Right hindlimb (tissue), 1 donor: Measurements from ENCODE around the gene RELL2.

ENCODE experiments used
- DNase-seq: peaks from one replicate; pipeline ENCODE4 v3.0.0-alpha.2; 2018

RELL2 gene

GRCh38 chr5:141618804-141619554 is 17.8 kb upstream of the RELL2 start, which contains the start of gene DIAPH1:
DIAPH1 (minus strand) TSS chr5:141619000; CDS start chr5:141618914, 86 bp downstream.
- peak; percentile 98 for DNase-seq

- DNase-seq = no peak
Observed at GRCh38 chr5:141623186-141623585, 13.6 kb upstream of the RELL2 start.

- no peak for DNase-seq
Observed at GRCh38 chr5:141623611-141624010, 13.2 kb upstream of the RELL2 start.

- no peak for DNase-seq
Observed at GRCh38 chr5:141628175-141628788, 8.5 kb upstream of the RELL2 start.

GRCh38 chr5:141630570-141631140 is 6.1 kb upstream of the RELL2 start:
- DNase-seq = no peak

GRCh38 chr5:141632650-141633049 is 4.1 kb upstream of the RELL2 start:
- DNase-seq = peak; percentile 8

- peak; percentile 6 for DNase-seq
Observed at GRCh38 chr5:141633871-141634561, 2.8 kb upstream of the RELL2 start.

- DNase-seq = peak; percentile 7
Observed at GRCh38 chr5:141634720-141635119, 2.1 kb upstream of the RELL2 start.

- DNase-seq = peak; percentile 14
Observed at GRCh38 chr5:141635646-141636045, 1.2 kb upstream of the RELL2 start.

- no peak for DNase-seq
Observed at GRCh38 chr5:141636106-141636412, 738 bp upstream of the RELL2 start.

GRCh38 chr5:141637123-141637766 is 448 bp downstream of the RELL2 start:
- DNase-seq = peak; percentile 33

GRCh38 chr5:141637767-141638419 is 1.1 kb downstream of the RELL2 start:
- peak; percentile 73 for DNase-seq

- DNase-seq = no peak
Observed at GRCh38 chr5:141638771-141639170, 2.0 kb downstream of the RELL2 start.

- DNase-seq = no peak
Observed at GRCh38 chr5:141639357-141640050, 2.7 kb downstream of the RELL2 start.

- DNase-seq = no peak
Observed at GRCh38 chr5:141640051-141640415, 3.2 kb downstream of the RELL2 start.

- DNase-seq = no peak
Observed at GRCh38 chr5:141640698-141641097, 3.9 kb downstream of the RELL2 start.

GRCh38 chr5:141641634-141642267 is 5.0 kb downstream of the RELL2 start:
- no peak for DNase-seq

GRCh38 chr5:141646026-141646425 is 9.2 kb downstream of the RELL2 start:
- DNase-seq = no peak

GRCh38 chr5:141647242-141647641 is 10.4 kb downstream of the RELL2 start:
- no peak for DNase-seq

GRCh38 chr5:141647851-141648250 is 11.1 kb downstream of the RELL2 start:
- no peak for DNase-seq

- no peak for DNase-seq
Observed at GRCh38 chr5:141649056-141649688, 12.4 kb downstream of the RELL2 start.
